ENCODE results near the gene FBXL14.

The FBXL14 gene

GRCh38 chr12:1611803-1612572 lies 17.6 kb upstream of the FBXL14 start:
- no peak for DNase-seq
- Histone ChIP-seq H2AFZ (ENCODE audit: low read length) (no peak overlapping the region), H3K4me1 (ENCODE audit: low read length) (no peaks in the 10 kb centered on the region), H3K9ac (ENCODE audit: low read length) (no peak overlapping the region), H4K20me1 (ENCODE audit: insufficient read depth, low read length) (peaks cover 4% of the 10 kb centered on the region; the same call in 1 of the 2 replicates), H3F3A (ENCODE audit: insufficient read depth, low read length) (no peaks in the 10 kb centered on the region), H3K27me3 (replicated peaks; ENCODE audit: insufficient read depth, low read length) (no peaks in the 10 kb centered on the region), H3K27ac (ENCODE audit: low read length) (no peak overlapping the region), H3K36me3 (replicated peaks; ENCODE audit: insufficient read depth, low read length) (no peaks in the 10 kb centered on the region; the same call in 1 of the 2 replicates), H3K79me2 (ENCODE audit: low read length) (peaks cover 96% of the 10 kb centered on the region), H3K4me3 (ENCODE audit: low read length) (no peak overlapping the region), H3K9me3 (replicated peaks; ENCODE audit: insufficient read depth, low read length) (no peaks in the 10 kb centered on the region), H3K9me2 (replicated peaks; ENCODE audit: insufficient read depth, low read length) (no peaks in the 10 kb centered on the region), H3K4me2 (ENCODE audit: low read depth, low read length) (no peak overlapping the region)
- TF ChIP-seq CTCF (IDR thresholded peaks at IDR 0.05; ENCODE audit: low read length) = no peak
- no peak for TF ChIP-seq EZH2 (optimal IDR thresholded peaks at IDR 0.05; ENCODE audit: low read depth, low read length)
- no peak for TF ChIP-seq EZH2phosphoT487 (IDR thresholded peaks at IDR 0.05; ENCODE audit: low read length)

GRCh38 chr12:1610072-1610643 lies 15.8 kb upstream of the FBXL14 start:
- H3F3A ChIP-seq (ENCODE audit: insufficient read depth, low read length) = no peaks in the 10 kb centered on the region
- H2AFZ ChIP-seq (ENCODE audit: low read length) = no peak overlapping the region
- TF ChIP-seq CTCF (IDR thresholded peaks at IDR 0.05; ENCODE audit: low read length) (no peak), EZH2 (optimal IDR thresholded peaks at IDR 0.05; ENCODE audit: low read depth, low read length) (no peak), EZH2phosphoT487 (IDR thresholded peaks at IDR 0.05; ENCODE audit: low read length) (no peak)
- DNase-seq = no peak
- no peaks in the 10 kb centered on the region for H3K4me1 ChIP-seq (ENCODE audit: low read length)
- no peaks in the 10 kb centered on the region; the same call in 1 of the 2 replicates for H3K36me3 ChIP-seq (replicated peaks; ENCODE audit: insufficient read depth, low read length)
- H3K9ac ChIP-seq (ENCODE audit: low read length) = no peak overlapping the region
- no peak overlapping the region for H3K27ac ChIP-seq (ENCODE audit: low read length)
- no peaks in the 10 kb centered on the region; the same call in 1 of the 2 replicates for H4K20me1 ChIP-seq (ENCODE audit: insufficient read depth, low read length)
- no peak overlapping the region for H3K4me3 ChIP-seq (ENCODE audit: low read length)
- H3K4me2 ChIP-seq (ENCODE audit: low read depth, low read length) = no peak overlapping the region
- no peaks in the 10 kb centered on the region for H3K9me2 ChIP-seq (replicated peaks; ENCODE audit: insufficient read depth, low read length)
- no peaks in the 10 kb centered on the region for H3K9me3 ChIP-seq (replicated peaks; ENCODE audit: insufficient read depth, low read length)
- peaks cover 94% of the 10 kb centered on the region for H3K79me2 ChIP-seq (ENCODE audit: low read length)
- no peaks in the 10 kb centered on the region for H3K27me3 ChIP-seq (replicated peaks; ENCODE audit: insufficient read depth, low read length)

GRCh38 chr12:1608713-1609119 lies 14.3 kb upstream of the FBXL14 start:
- H3K79me2 ChIP-seq (ENCODE audit: low read length) = peaks cover 91% of the 10 kb centered on the region
- no peak overlapping the region for H3K4me2 ChIP-seq (ENCODE audit: low read depth, low read length)
- H3K9me3 ChIP-seq (replicated peaks; ENCODE audit: insufficient read depth, low read length) = no peaks in the 10 kb centered on the region

More at GRCh38 chr12:1608713-1609119, 14.3 kb upstream of the FBXL14 start:
- H3K9ac ChIP-seq (ENCODE audit: low read length) = no peak overlapping the region
- no peak for TF ChIP-seq EZH2phosphoT487 (IDR thresholded peaks at IDR 0.05; ENCODE audit: low read length)
- no peak for TF ChIP-seq EZH2 (optimal IDR thresholded peaks at IDR 0.05; ENCODE audit: low read depth, low read length)
- no peak for TF ChIP-seq CTCF (IDR thresholded peaks at IDR 0.05; ENCODE audit: low read length)
- H3K27ac ChIP-seq (ENCODE audit: low read length) = no peak overlapping the region
- no peak for DNase-seq
- H3F3A ChIP-seq (ENCODE audit: insufficient read depth, low read length) = no peaks in the 10 kb centered on the region
- H3K4me1 ChIP-seq (ENCODE audit: low read length) = no peaks in the 10 kb centered on the region
- H3K4me3 ChIP-seq (ENCODE audit: low read length) = no peak overlapping the region
- H3K36me3 ChIP-seq (replicated peaks; ENCODE audit: insufficient read depth, low read length) = no peaks in the 10 kb centered on the region; the same call in 1 of the 2 replicates
- H4K20me1 ChIP-seq (ENCODE audit: insufficient read depth, low read length) = no peaks in the 10 kb centered on the region; the same call in 1 of the 2 replicates
- no peaks in the 10 kb centered on the region for H3K9me2 ChIP-seq (replicated peaks; ENCODE audit: insufficient read depth, low read length)
- H2AFZ ChIP-seq (ENCODE audit: low read length) = no peak overlapping the region
- no peaks in the 10 kb centered on the region for H3K27me3 ChIP-seq (replicated peaks; ENCODE audit: insufficient read depth, low read length)
